ENCODE data around the gene AMH. TPM values are rescaled to one million over a fixed set of nuclear protein-coding genes. Genes with fewer than 3 reads are reported as not detected.

The AMH gene
- total and polyA plus RNA-seq, 4 donors = 0.08 to 0.59 (median 0.47) TPM; not detected in 1

- WGBS = 88% methylated on average over 9 of the region's 9 CpGs
- TF ChIP-seq CTCF (IDR thresholded peaks at IDR 0.05; ENCODE audit: low read depth, low read length, missing input control) = no peak
- TF ChIP-seq RXRA (IDR thresholded peaks at IDR 0.05) = no peak
- no peak for TF ChIP-seq YY1 (IDR thresholded peaks at IDR 0.05)
- no peak for TF ChIP-seq RAD21 (IDR thresholded peaks at IDR 0.05)
- TF ChIP-seq GABPA (IDR thresholded peaks at IDR 0.05 in 1 of 2, conservative IDR thresholded peaks at IDR 0.05 in 1 of 2) = no peak
- no peak for TF ChIP-seq REST (IDR thresholded peaks at IDR 0.05)
- TF ChIP-seq HNF4G (IDR thresholded peaks at IDR 0.05) = no peak
- no peak for TF ChIP-seq EGR1 (IDR thresholded peaks at IDR 0.05; ENCODE audit: low read depth in 2 of 2)
- no peak for TF ChIP-seq TAF1 (conservative IDR thresholded peaks at IDR 0.05)
- TF ChIP-seq HNF4A (conservative IDR thresholded peaks at IDR 0.05) = no peak
- TF ChIP-seq FOXA2 (IDR thresholded peaks at IDR 0.05) = no peak
- no peak for TF ChIP-seq NR2F2 (IDR thresholded peaks at IDR 0.05)
- TF ChIP-seq SP1 (IDR thresholded peaks at IDR 0.05) = no peak
- no peak for TF ChIP-seq JUND (IDR thresholded peaks at IDR 0.05)
- TF ChIP-seq MAX (IDR thresholded peaks at IDR 0.05) = no peak
- no peak for TF ChIP-seq ATF3 (IDR thresholded peaks at IDR 0.05)
- TF ChIP-seq ZBTB33 (IDR thresholded peaks at IDR 0.05) = no peak
- H3K9ac ChIP-seq (ENCODE audit: low read depth in 1 of 2, low read length in 2 of 2) = no peak overlapping the region
- no peaks in the 10 kb centered on the region for H3K27me3 ChIP-seq (ENCODE audit: control insufficient read depth in 4 of 4, insufficient read depth in 4 of 4, low read length in 3 of 4)
- peaks cover 2 to 9% (median 5%) of the 10 kb centered on the region in 4 donors for H3K36me3 ChIP-seq (ENCODE audit: control insufficient read depth in 4 of 4, insufficient read depth in 3 of 4, low read depth in 1 of 4, low read length in 3 of 4)
- no peaks in the 10 kb centered on the region for H3K9me3 ChIP-seq (ENCODE audit: control insufficient read depth in 4 of 4, low read length in 3 of 4)
- DNase-seq (ENCODE audit: low spot score) = no peak
- H3K27ac ChIP-seq (ENCODE audit: low read depth in 1 of 2, low read length in 2 of 2) = no peak overlapping the region
- no peak overlapping the region for H3K4me3 ChIP-seq (ENCODE audit: low read depth in 1 of 3, low read length in 3 of 3)
- peaks cover 5 to 28% (median 21%) of the 10 kb centered on the region in 4 donors for H3K4me1 ChIP-seq (ENCODE audit: control insufficient read depth in 4 of 4, insufficient read depth in 4 of 4, low read length in 3 of 4)
Observed at GRCh38 chr19:2277138-2277537, 28.0 kb downstream of the AMH start.
